GM18517 (cell line): Measurements from ENCODE around the gene NT5M.
"Not testable (repeated sequence)": the region's sequence is repeated elsewhere in the genome, so short reads cannot be mapped to it uniquely, and the experiment has no call there.

Experiments used
- ATAC-seq: cut with Tn5 transposase; IDR thresholded peaks from one replicate; pipeline ENCODE4 v1.9.1; 2021; ENCODE audit warnings: mild to moderate bottlenecking, moderate library complexity; ENCODE audit not compliant: unreplicated experiment

NT5M gene

GRCh38 chr17:17301659-17302058 lies 1.5 kb upstream of the NT5M start:
- ATAC-seq = not testable (repeated sequence)

DNA sequence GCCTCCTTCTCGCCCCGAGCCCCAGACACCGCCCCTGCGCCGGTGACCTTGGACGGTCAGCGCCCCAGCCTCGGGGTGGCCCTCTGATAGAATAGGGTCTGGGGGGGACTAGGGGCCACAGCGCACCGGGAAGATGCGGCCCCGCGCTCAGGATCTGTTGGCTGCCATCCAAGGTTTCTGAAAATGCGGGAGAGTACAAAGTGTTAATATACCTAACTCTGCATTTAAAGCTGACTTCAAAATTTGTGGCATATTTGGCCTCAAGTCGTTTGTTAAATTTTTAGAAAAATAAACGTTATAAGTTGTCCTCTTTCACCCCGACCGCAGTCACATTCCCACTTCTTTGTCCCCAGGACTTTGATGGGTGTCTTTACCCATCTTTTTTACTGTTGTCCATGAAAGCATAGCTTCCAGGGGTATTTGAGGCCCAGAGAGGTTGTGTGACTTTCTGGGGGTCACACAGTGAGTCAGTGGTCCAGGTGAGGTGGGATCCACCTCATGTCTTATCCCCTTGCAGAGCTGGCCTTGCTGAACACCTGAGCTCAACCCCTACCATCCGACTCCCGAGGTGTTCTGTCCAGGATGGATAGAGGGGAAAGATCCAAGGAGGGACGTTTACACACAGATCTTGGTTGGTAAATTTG lies 796 bp downstream of the NT5M start:
- no peak for ATAC-seq

GRCh38 chr17:17304521-17304985 lies 1.4 kb downstream of the NT5M start:
- ATAC-seq = no peak

- peak; percentile 73 for ATAC-seq
These were observed 2.2 kb downstream of the NT5M start for GRCh38 chr17:17305281-17305801.

- ATAC-seq = no peak
These were observed 6.2 kb downstream of the NT5M start for GRCh38 chr17:17309356-17309755.

DNA sequence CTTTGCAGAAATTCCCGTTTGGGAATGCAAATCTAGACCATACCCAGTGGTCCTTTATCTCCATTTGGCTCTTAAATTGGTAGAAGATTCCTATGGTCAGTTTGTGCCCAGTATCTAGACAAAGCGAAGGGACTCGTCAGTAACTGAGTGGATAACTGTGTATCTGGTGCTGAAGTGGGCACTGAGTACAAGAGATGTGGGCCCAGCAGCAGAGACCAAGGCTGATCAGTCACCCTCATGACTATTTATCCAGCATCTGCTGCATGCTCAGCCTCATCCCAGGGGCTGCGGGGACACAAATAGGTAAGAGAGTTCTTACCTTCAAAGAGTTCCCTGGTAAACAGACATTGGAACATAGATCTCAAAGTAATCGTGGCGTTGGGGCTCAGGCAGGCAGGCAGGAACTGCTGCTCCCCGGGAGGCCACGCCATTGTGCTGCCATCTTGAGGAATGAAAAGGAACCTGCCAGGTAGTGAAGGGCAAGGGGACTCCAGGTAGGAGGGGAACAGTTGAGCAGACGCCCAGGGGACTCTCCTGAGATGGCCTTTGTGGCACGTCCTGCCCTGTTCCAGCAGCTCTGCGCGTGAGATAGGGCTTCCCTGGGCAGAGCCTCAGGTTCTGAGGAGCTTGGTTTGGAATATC lies 10.3 kb downstream of the NT5M start:
- no peak for ATAC-seq

DNA sequence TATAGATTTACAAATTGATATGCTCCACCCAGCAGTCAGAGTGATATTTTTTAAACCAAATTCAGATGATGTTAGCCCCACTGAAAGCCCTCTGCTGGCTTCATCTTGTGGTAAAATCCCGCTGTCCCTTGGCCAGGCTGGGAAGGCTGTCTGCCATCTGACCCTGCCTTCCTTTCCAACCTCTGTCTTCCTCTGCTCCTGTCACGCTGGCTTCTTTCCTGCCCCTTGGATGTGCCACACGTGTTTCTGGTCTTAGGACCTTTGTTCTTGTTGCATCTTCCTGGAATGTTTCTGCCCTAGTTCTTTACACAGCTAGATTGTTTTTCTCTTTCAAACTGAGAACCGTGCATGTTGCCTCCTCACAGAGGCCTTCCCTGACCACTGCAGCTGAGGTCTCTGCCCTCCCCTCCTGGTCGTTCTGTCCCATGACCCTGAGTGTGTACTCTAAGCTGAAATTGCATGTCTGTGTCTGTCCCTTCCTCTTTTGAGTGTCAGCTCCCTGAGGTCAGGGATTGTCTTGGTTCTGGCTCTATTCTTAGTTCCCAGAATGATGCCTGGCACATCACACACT lies 11.4 kb downstream of the NT5M start:
- no peak for ATAC-seq

GRCh38 chr17:17315142-17315821 lies 12.1 kb downstream of the NT5M start:
- ATAC-seq = no peak

DNA sequence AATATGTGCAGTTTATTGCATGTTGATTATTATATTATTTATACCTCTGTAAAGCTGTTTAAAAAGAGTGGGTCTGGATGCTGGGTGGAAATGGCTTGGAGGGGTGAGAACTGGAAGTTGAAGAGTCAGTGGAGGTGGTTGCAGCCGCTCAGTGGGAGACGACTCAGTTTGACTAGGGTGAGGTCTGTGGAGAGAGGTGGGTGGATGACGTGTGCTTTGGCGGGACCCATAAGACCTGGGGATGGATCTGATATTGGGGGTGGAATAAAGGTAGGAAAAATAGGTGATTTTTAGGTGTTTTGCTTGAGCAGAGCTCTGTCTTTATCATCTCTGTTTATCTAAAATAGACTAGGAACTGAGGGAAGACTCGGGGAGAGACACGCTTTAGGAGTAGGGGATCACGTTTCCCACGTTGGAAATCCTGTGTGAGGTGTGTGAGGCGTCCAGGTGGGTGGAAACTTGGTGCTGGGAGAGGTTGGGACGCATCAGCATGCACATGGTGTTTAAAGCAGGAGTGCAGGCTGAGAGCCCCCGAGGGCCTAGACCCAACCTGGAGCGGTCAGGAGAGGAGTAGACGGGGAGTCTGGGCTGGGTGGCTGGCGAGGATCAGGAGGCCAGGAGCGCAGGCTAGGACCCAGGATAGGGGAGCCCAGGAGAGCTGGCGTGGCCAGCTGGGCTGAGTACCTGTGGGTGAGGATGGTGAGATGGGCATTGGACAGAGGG lies 17.2 kb downstream of the NT5M start:
- no peak for ATAC-seq

GRCh38 chr17:17320911-17321220 lies 17.7 kb downstream of the NT5M start:
- ATAC-seq = no peak

GRCh38 chr17:17321356-17322025 lies 18.3 kb downstream of the NT5M start:
- no peak for ATAC-seq

- ATAC-seq = no peak
These were observed 19.6 kb downstream of the NT5M start for GRCh38 chr17:17322516-17323510.

GRCh38 chr17:17324616-17325015 lies 21.4 kb downstream of the NT5M start:
- ATAC-seq = no peak

DNA sequence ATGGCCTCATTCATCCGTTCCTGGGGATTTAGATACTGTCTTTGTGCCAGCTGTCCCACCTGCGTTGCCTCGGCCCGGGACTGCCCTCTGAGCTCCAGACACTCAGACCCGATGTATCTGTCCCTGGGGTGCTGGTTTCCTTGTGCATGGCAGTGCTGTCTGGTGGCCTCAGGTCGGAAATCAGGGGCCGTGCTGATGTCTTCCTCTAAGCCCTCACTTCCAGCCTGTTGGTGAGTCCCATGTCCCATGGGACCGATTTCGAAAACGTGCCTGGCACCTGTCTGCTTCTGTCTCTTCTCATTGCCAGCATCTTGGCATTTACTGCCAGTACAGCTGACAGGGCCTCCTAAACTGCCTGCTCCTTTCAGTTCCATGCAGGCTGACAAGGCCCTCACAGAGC lies 22.1 kb downstream of the NT5M start:
- no peak for ATAC-seq

GRCh38 chr17:17325816-17326215 lies 22.6 kb downstream of the NT5M start:
- no peak for ATAC-seq

- no peak for ATAC-seq
These were observed 23.2 kb downstream of the NT5M start for GRCh38 chr17:17326275-17326875.

DNA sequence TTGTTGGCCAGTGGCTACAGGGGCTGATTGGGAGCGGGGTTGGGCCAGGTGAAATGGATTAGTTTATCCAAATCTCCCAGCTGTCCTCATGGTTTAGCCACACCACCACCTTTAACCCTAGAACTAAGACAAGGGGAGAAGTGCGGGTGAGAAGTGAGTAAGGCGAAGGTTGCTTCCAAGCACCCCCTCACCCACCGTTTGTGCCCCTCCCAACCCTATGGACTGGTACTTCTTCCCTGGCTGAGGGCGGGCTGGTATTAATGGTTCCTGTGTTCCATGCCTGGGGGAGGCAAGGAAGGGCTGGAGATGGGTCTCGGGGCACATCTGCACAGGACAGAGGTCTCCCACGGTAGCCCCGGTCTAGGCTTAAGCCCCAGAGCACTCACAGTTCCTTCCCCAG lies 25.1 kb downstream of the NT5M start:
- no peak for ATAC-seq

DNA sequence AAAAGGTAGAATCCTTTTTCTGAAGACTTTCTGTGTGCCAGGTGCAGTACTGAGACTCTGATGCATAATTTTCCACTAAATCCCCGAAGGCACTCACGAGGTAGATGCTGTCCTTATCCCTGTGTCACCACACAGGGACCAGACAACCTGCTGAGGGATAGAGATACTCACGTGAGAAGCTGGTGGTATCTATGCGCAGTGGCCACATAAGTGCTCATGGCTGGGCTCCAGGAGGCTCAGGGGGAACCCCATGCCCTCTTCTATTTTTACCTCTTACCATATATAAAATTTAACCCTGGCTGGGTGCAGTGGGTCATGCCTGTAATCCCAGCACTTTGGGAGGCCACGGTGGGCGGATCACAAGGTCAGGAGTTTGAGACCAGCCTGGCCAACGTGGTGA lies 38.3 kb downstream of the NT5M start:
- ATAC-seq = no peak
